Stimulated activated naive CD8-positive, alpha-beta T cell treated with anti-CD3 and anti-CD28 coated beads, Interleukin-15, amount 100 ng/mL, for 72 hours (primary cell): ENCODE results near the gene SH3GLB1.

Experiments used
- ATAC-seq: fragments of 150-1000 bp; cut with Tn5 transposase; 2 replicates; pipeline ENCODE4 v1.10.0; 2021; ENCODE audit warnings: mild to moderate bottlenecking, moderate library complexity
- DNase-seq, 2 donors: peaks; one replicate each; pipeline ENCODE4 v3.0.0; 2021 to 2022
- H3K27ac Mint-ChIP-seq, 2 donors: one replicate each; pipeline ENCODE4 v1.8.0; 2022; ENCODE audit warnings: mild to moderate bottlenecking in 2 of 2, mixed read lengths in 2 of 2, moderate library complexity in 2 of 2
- H3K27me3 Mint-ChIP-seq: one replicate; pipeline ENCODE4 v1.8.0; 2022; ENCODE audit warnings: mixed read lengths
- H3K4me1 Mint-ChIP-seq: one replicate; pipeline ENCODE4 v1.8.0; 2022; ENCODE audit warnings: mild to moderate bottlenecking, mixed read lengths
- H3K4me3 Mint-ChIP-seq, 2 donors: one replicate each; pipeline ENCODE4 v1.8.0; 2022; ENCODE audit warnings: mild to moderate bottlenecking in 2 of 2, mixed read lengths in 2 of 2, moderate library complexity in 1 of 2
- H3K9me3 Mint-ChIP-seq, 2 donors: one replicate each; pipeline ENCODE4 v1.8.0; 2022; ENCODE audit warnings: mixed read lengths in 2 of 2

The SH3GLB1 gene

GRCh38 chr1:86712088-86712860 lies 7.9 kb downstream of the SH3GLB1 start:
- DNase-seq = no peak
- Mint-ChIP-seq H3K4me1 (peaks cover 28% of the 10 kb centered on the region), H3K4me3 (no peak overlapping the region), H3K9me3 (no peaks in the 10 kb centered on the region), H3K27ac (no peak overlapping the region), H3K27me3 (no peaks in the 10 kb centered on the region)
- no peak for ATAC-seq

GRCh38 chr1:86713477-86713876 lies 9.1 kb downstream of the SH3GLB1 start:
- Mint-ChIP-seq H3K27ac (peak overlapping the region in 1 of 2 donors; percentile 40), H3K9me3 (no peaks in the 10 kb centered on the region), H3K27me3 (no peaks in the 10 kb centered on the region), H3K4me1 (peaks cover 22% of the 10 kb centered on the region), H3K4me3 (no peak overlapping the region)
- ATAC-seq = no peak
- no peak for DNase-seq

- no peak overlapping the region for H3K27ac Mint-ChIP-seq
- no peak for ATAC-seq
Measured at GRCh38 chr1:86714159-86714558, 9.8 kb downstream of the SH3GLB1 start.

GRCh38 chr1:86714561-86715244 lies 10.3 kb downstream of the SH3GLB1 start:
- no peak overlapping the region for H3K4me3 Mint-ChIP-seq
- no peak overlapping the region for H3K27ac Mint-ChIP-seq
- DNase-seq = no peak
- H3K4me1 Mint-ChIP-seq = peaks cover 16% of the 10 kb centered on the region
- H3K9me3 Mint-ChIP-seq = no peaks in the 10 kb centered on the region
- H3K27me3 Mint-ChIP-seq = no peaks in the 10 kb centered on the region
- ATAC-seq = peak; percentile 62

More at GRCh38 chr1:86714159-86714558, 9.8 kb downstream of the SH3GLB1 start:
- DNase-seq = no peak
- peaks cover 18% of the 10 kb centered on the region for H3K4me1 Mint-ChIP-seq
- no peaks in the 10 kb centered on the region for H3K9me3 Mint-ChIP-seq
- no peaks in the 10 kb centered on the region for H3K27me3 Mint-ChIP-seq
- H3K4me3 Mint-ChIP-seq = no peak overlapping the region

GRCh38 chr1:86718786-86719185 lies 14.4 kb downstream of the SH3GLB1 start:
- no peaks in the 10 kb centered on the region for H3K27me3 Mint-ChIP-seq
- DNase-seq = no peak
- ATAC-seq = no peak
- peaks cover 9% of the 10 kb centered on the region for H3K4me1 Mint-ChIP-seq
- H3K27ac Mint-ChIP-seq = no peak overlapping the region
- no peak overlapping the region for H3K4me3 Mint-ChIP-seq
- H3K9me3 Mint-ChIP-seq = no peaks in the 10 kb centered on the region

- H3K27ac Mint-ChIP-seq = no peak overlapping the region
Measured at GRCh38 chr1:86731416-86731815, 27.0 kb downstream of the SH3GLB1 start.

GRCh38 chr1:86733340-86733739 lies 29.0 kb downstream of the SH3GLB1 start:
- no peak for ATAC-seq
- H3K27ac Mint-ChIP-seq = no peak overlapping the region

More at GRCh38 chr1:86731416-86731815, 27.0 kb downstream of the SH3GLB1 start:
- Mint-ChIP-seq H3K9me3 (no peaks in the 10 kb centered on the region), H3K4me3 (no peak overlapping the region), H3K4me1 (no peaks in the 10 kb centered on the region), H3K27me3 (no peaks in the 10 kb centered on the region)
- no peak for DNase-seq
- ATAC-seq = no peak

GRCh38 chr1:86739648-86740509 lies 35.5 kb downstream of the SH3GLB1 start:
- no peaks in the 10 kb centered on the region for H3K9me3 Mint-ChIP-seq
- ATAC-seq (peak; percentile 86), DNase-seq (no peak)
- no peaks in the 10 kb centered on the region for H3K4me1 Mint-ChIP-seq
- H3K4me3 Mint-ChIP-seq = no peak overlapping the region
- no peaks in the 10 kb centered on the region for H3K27me3 Mint-ChIP-seq
- no peak overlapping the region for H3K27ac Mint-ChIP-seq

More at GRCh38 chr1:86733340-86733739, 29.0 kb downstream of the SH3GLB1 start:
- Mint-ChIP-seq H3K4me3 (no peak overlapping the region), H3K4me1 (no peaks in the 10 kb centered on the region), H3K9me3 (no peaks in the 10 kb centered on the region), H3K27me3 (no peaks in the 10 kb centered on the region)
- DNase-seq = no peak

- Mint-ChIP-seq H3K9me3 (no peaks in the 10 kb centered on the region), H3K27me3 (no peaks in the 10 kb centered on the region), H3K4me3 (no peak overlapping the region), H3K4me1 (no peaks in the 10 kb centered on the region), H3K27ac (no peak overlapping the region)
- DNase-seq (no peak), ATAC-seq (no peak)
Measured at GRCh38 chr1:86741947-86742572, 37.7 kb downstream of the SH3GLB1 start.

- H3K27me3 Mint-ChIP-seq = no peaks in the 10 kb centered on the region
- ATAC-seq (no peak), DNase-seq (no peak)
- no peak overlapping the region for H3K27ac Mint-ChIP-seq
- no peak overlapping the region for H3K4me3 Mint-ChIP-seq
- H3K4me1 Mint-ChIP-seq = peaks cover 9% of the 10 kb centered on the region
- no peaks in the 10 kb centered on the region for H3K9me3 Mint-ChIP-seq
Measured at GRCh38 chr1:86747304-86747703, 42.9 kb downstream of the SH3GLB1 start.

GRCh38 chr1:86748622-86749373 lies 44.4 kb downstream of the SH3GLB1 start:
- peaks cover 6% of the 10 kb centered on the region for H3K27me3 Mint-ChIP-seq
- no peaks in the 10 kb centered on the region for H3K9me3 Mint-ChIP-seq
- ATAC-seq (peak; percentile 67), DNase-seq (no peak)
- peaks cover 9% of the 10 kb centered on the region for H3K4me1 Mint-ChIP-seq
- no peak overlapping the region for H3K4me3 Mint-ChIP-seq
- no peak overlapping the region for H3K27ac Mint-ChIP-seq

- H3K4me1 Mint-ChIP-seq = peaks cover 9% of the 10 kb centered on the region
- H3K27me3 Mint-ChIP-seq = peaks cover 16% of the 10 kb centered on the region
- no peaks in the 10 kb centered on the region for H3K9me3 Mint-ChIP-seq
- H3K27ac Mint-ChIP-seq = no peak overlapping the region
- DNase-seq (no peak), ATAC-seq (no peak)
- H3K4me3 Mint-ChIP-seq = no peak overlapping the region
Measured at GRCh38 chr1:86750076-86750475, 45.7 kb downstream of the SH3GLB1 start.

GRCh38 chr1:86750530-86750929 lies 46.2 kb downstream of the SH3GLB1 start:
- H3K27me3 Mint-ChIP-seq = peaks cover 19% of the 10 kb centered on the region
- H3K9me3 Mint-ChIP-seq = no peaks in the 10 kb centered on the region
- no peak overlapping the region for H3K4me3 Mint-ChIP-seq
- DNase-seq (no peak), ATAC-seq (no peak)
- H3K27ac Mint-ChIP-seq = no peak overlapping the region
- H3K4me1 Mint-ChIP-seq = peaks cover 9% of the 10 kb centered on the region

- no peaks in the 10 kb centered on the region for H3K9me3 Mint-ChIP-seq
- H3K27me3 Mint-ChIP-seq = peaks cover 33% of the 10 kb centered on the region
- no peak overlapping the region for H3K27ac Mint-ChIP-seq
- peaks cover 9% of the 10 kb centered on the region for H3K4me1 Mint-ChIP-seq
- H3K4me3 Mint-ChIP-seq = no peak overlapping the region
- no peak for DNase-seq
- ATAC-seq = no peak
Measured at GRCh38 chr1:86751923-86752322, 47.5 kb downstream of the SH3GLB1 start.

- Mint-ChIP-seq H3K27ac (no peak overlapping the region), H3K4me1 (peaks cover 6% of the 10 kb centered on the region), H3K27me3 (peaks cover 34% of the 10 kb centered on the region), H3K4me3 (no peak overlapping the region), H3K9me3 (no peaks in the 10 kb centered on the region)
- DNase-seq (peak in 1 of 2 donors; percentile 15), ATAC-seq (peak; percentile 79)
Measured at GRCh38 chr1:86753700-86754099, 49.3 kb downstream of the SH3GLB1 start.
